Pulmonary artery endothelial cell (primary cell): ENCODE measurements around the gene GRIA1. TPM values are rescaled to one million over a fixed set of nuclear protein-coding genes. Genes with fewer than 3 reads are reported as not detected.
"Not testable (repeated sequence)": the region's sequence is repeated elsewhere in the genome, so short reads cannot be mapped to it uniquely, and the experiment has no call there.

Source experiments
- DNase-seq: peaks from one replicate; pipeline ENCODE4 v3.0.0-alpha.2; 2011; ENCODE audit warnings: low read depth, low spot score
- total RNA-seq: library from RNA; depleted of rRNA; stranded (reverse); fragments of >200 nt; gene quantifications from 2 replicates; pipeline ENCODE4 v1.2.3, GENCODE V29; 2014

Gene GRIA1
- total RNA-seq, 1 donor from 2014 or later = not detected

- DNase-seq = no peak
Measured at GRCh38 chr5:153824909-153825308, 334.4 kb downstream of the GRIA1 start.

GRCh38 chr5:153827397-153827796 lies 336.9 kb downstream of the GRIA1 start:
- DNase-seq = no peak

- no peak for DNase-seq
Measured at GRCh38 chr5:153829510-153830065, 339.1 kb downstream of the GRIA1 start.

GRCh38 chr5:153831973-153832372 lies 341.5 kb downstream of the GRIA1 start:
- no peak for DNase-seq

- no peak for DNase-seq
Measured at GRCh38 chr5:153835891-153836515, 345.5 kb downstream of the GRIA1 start.

- not testable (repeated sequence) for DNase-seq
Measured at GRCh38 chr5:153849303-153850113, 359.0 kb downstream of the GRIA1 start.

GRCh38 chr5:153860195-153860886 lies 369.9 kb downstream of the GRIA1 start:
- DNase-seq = no peak

GRCh38 chr5:153862906-153863305 lies 372.4 kb downstream of the GRIA1 start:
- not testable (repeated sequence) for DNase-seq
